GM15510 (cell line): ENCODE data around the gene EHMT1.

ENCODE experiments used
- POLR2A ChIP-seq: IDR thresholded peaks from 3 replicates; pipeline ENCODE4 v1.6.1; 2011; ENCODE audit warnings: borderline replicate concordance; ENCODE audit not compliant: insufficient read length; ENCODE audit errors: extremely low read depth

Gene EHMT1

GRCh38 chr9:137720571-137721110 lies 101.8 kb downstream of the EHMT1 start:
- TF ChIP-seq POLR2A = no peak

- TF ChIP-seq POLR2A = no peak
Observed at GRCh38 chr9:137721479-137721878, 102.7 kb downstream of the EHMT1 start.

- no peak for TF ChIP-seq POLR2A
Observed at GRCh38 chr9:137721899-137722298, 103.1 kb downstream of the EHMT1 start.

GRCh38 chr9:137722481-137722880 lies 103.7 kb downstream of the EHMT1 start:
- TF ChIP-seq POLR2A = no peak

- TF ChIP-seq POLR2A = no peak
Observed at GRCh38 chr9:137723783-137724445, 105.1 kb downstream of the EHMT1 start.

- no peak for TF ChIP-seq POLR2A
Observed at GRCh38 chr9:137724818-137725240, 106.0 kb downstream of the EHMT1 start.

GRCh38 chr9:137725598-137725997 lies 106.8 kb downstream of the EHMT1 start:
- TF ChIP-seq POLR2A = no peak

- no peak for TF ChIP-seq POLR2A
Observed at GRCh38 chr9:137726764-137727163, 108.0 kb downstream of the EHMT1 start.

- TF ChIP-seq POLR2A = no peak
Observed at GRCh38 chr9:137727716-137728115, 108.9 kb downstream of the EHMT1 start.

- TF ChIP-seq POLR2A = no peak
Observed at GRCh38 chr9:137728444-137729311, 109.9 kb downstream of the EHMT1 start.

- no peak for TF ChIP-seq POLR2A
Observed at GRCh38 chr9:137731216-137731946, 112.6 kb downstream of the EHMT1 start.

GRCh38 chr9:137731947-137732813 lies 113.4 kb downstream of the EHMT1 start:
- TF ChIP-seq POLR2A = no peak

- no peak for TF ChIP-seq POLR2A
Observed at GRCh38 chr9:137733429-137733828, 114.6 kb downstream of the EHMT1 start.

- TF ChIP-seq POLR2A = no peak
Observed at GRCh38 chr9:137734181-137734580, 115.4 kb downstream of the EHMT1 start.
